HG02610 (cell line): ENCODE measurements around the gene NUTM2F.
"Not testable (repeated sequence)": the region's sequence is repeated elsewhere in the genome, so short reads cannot be mapped to it uniquely, and the experiment has no call there.

ENCODE experiments used
- ATAC-seq: cut with Tn5 transposase; IDR thresholded peaks from one replicate; pipeline ENCODE4 v1.9.1; 2021; ENCODE audit warnings: mild to moderate bottlenecking, moderate library complexity; ENCODE audit not compliant: unreplicated experiment

NUTM2F gene

GRCh38 chr9:94328544-94328943, at the start of gene NUTM2F:
Gene NUTM2F, minus strand, starts transcription at chr9:94328644. Its CDS starts 21 bp downstream, at chr9:94328623.
- not testable (repeated sequence) for ATAC-seq

- peak; percentile 51 for ATAC-seq
Measured at GRCh38 chr9:94375197-94375596, 46.8 kb upstream of the NUTM2F start.

- peak; percentile 94 for ATAC-seq
Measured at GRCh38 chr9:94374176-94375056, 46.0 kb upstream of the NUTM2F start.

- not testable (repeated sequence) for ATAC-seq
Measured at GRCh38 chr9:94373779-94374175, 45.3 kb upstream of the NUTM2F start.

- ATAC-seq: not testable (repeated sequence)
Measured at GRCh38 chr9:94370266-94370665, 41.8 kb upstream of the NUTM2F start.

- not testable (repeated sequence) for ATAC-seq
Measured at GRCh38 chr9:94364093-94364614, 35.7 kb upstream of the NUTM2F start.

- not testable (repeated sequence) for ATAC-seq
Measured at GRCh38 chr9:94357158-94357557, 28.7 kb upstream of the NUTM2F start.

- ATAC-seq: not testable (repeated sequence)
Measured at GRCh38 chr9:94351901-94352723, 23.7 kb upstream of the NUTM2F start.

- ATAC-seq: not testable (repeated sequence)
Measured at GRCh38 chr9:94348754-94349153, 20.3 kb upstream of the NUTM2F start.

GRCh38 chr9:94347451-94347850, 19.0 kb upstream of the NUTM2F start:
- not testable (repeated sequence) for ATAC-seq

- peak; percentile 49 for ATAC-seq
Measured at GRCh38 chr9:94341703-94342102, 13.3 kb upstream of the NUTM2F start.

- not testable (repeated sequence) for ATAC-seq
Measured at GRCh38 chr9:94340750-94341149, 12.3 kb upstream of the NUTM2F start.

- not testable (repeated sequence) for ATAC-seq
Measured at GRCh38 chr9:94339657-94340056, 11.2 kb upstream of the NUTM2F start.

GRCh38 chr9:94338723-94339122, 10.3 kb upstream of the NUTM2F start:
- not testable (repeated sequence) for ATAC-seq

GRCh38 chr9:94336445-94336844, 8.0 kb upstream of the NUTM2F start:
- ATAC-seq: not testable (repeated sequence)

GRCh38 chr9:94325583-94325982, 2.9 kb downstream of the NUTM2F start:
- ATAC-seq: not testable (repeated sequence)

GRCh38 chr9:94323153-94323798, 5.2 kb downstream of the NUTM2F start:
- ATAC-seq: not testable (repeated sequence)

GRCh38 chr9:94322342-94322940, 6.0 kb downstream of the NUTM2F start:
- not testable (repeated sequence) for ATAC-seq

GRCh38 chr9:94317949-94318657, 10.3 kb downstream of the NUTM2F start:
- ATAC-seq: not testable (repeated sequence)

- peak; percentile 59 for ATAC-seq
Measured at GRCh38 chr9:94316236-94316635, 12.2 kb downstream of the NUTM2F start.
